OCI-LY7 (cell line): ENCODE measurements around the gene C1orf21. TPM values are rescaled to one million over a fixed set of nuclear protein-coding genes. Genes with fewer than 3 reads are reported as not detected.

Experiments used
- BruUV-seq: library from RNA; stranded (reverse); fragments of 400-500 nt; replicated peaks from 2 replicates; lab custom pipeline; 2021; lab: Mats Ljungman, UMichigan
- CTCF ChIA-PET: fragments of 300-600 bp; sonication (Branson Sonifier 250); formaldehyde crosslinking; loops from one replicate; lab custom pipeline; 2022; ENCODE audit warnings: antibody characterized with exemption; ENCODE audit not compliant: unreplicated experiment; lab: Charles Lee
- POLR2A ChIA-PET: fragments of 300-600 bp; sonication (Branson Sonifier 250); formaldehyde crosslinking; loops from one replicate; lab custom pipeline; 2022; ENCODE audit warnings: antibody characterized with exemption; lab: Charles Lee
- DNase-seq: peaks from one replicate; pipeline ENCODE4 v3.0.0-alpha.2; 2015; ENCODE audit warnings: low spot score
- H2AFZ ChIP-seq: fragments of 200-600 bp; sonication (generic), shearing (Covaris generic); 2 replicates; pipeline ENCODE4 v1.6.1; 2014; ENCODE audit warnings: mild to moderate bottlenecking, antibody characterized with exemption, low read length, moderate library complexity
- H3K27ac ChIP-seq: fragments of 200-600 bp; sonication (generic); 2 replicates; pipeline ENCODE4 v1.5.1; 2014; ENCODE audit warnings: mixed run types, low read depth, mild to moderate bottlenecking, moderate library complexity, low read length, inconsistent platforms; ENCODE audit not compliant: poor library complexity, severe bottlenecking
- H3K36me3 ChIP-seq: fragments of 200-600 bp; sonication (generic); 2 replicates; pipeline ENCODE4 v1.6.1; 2014; ENCODE audit warnings: mild to moderate bottlenecking, antibody characterized with exemption, low read length, moderate library complexity, mixed read lengths; ENCODE audit not compliant: insufficient read depth
- H3K4me1 ChIP-seq: fragments of 200-600 bp; sonication (generic); 2 replicates; pipeline ENCODE4 v1.5.1; 2014; ENCODE audit warnings: mild to moderate bottlenecking, low read length; ENCODE audit not compliant: insufficient read depth, poor library complexity, severe bottlenecking
- H3K4me2 ChIP-seq: fragments of 200-600 bp; sonication (generic); 2 replicates; pipeline ENCODE4 v1.6.1; 2014; ENCODE audit warnings: mild to moderate bottlenecking, low read length
- H3K4me3 ChIP-seq: fragments of 200-600 bp; sonication (generic); 2 replicates; pipeline ENCODE4 v1.5.1; 2014; ENCODE audit warnings: mild to moderate bottlenecking, low read depth, low read length; ENCODE audit not compliant: poor library complexity, severe bottlenecking
- H3K79me2 ChIP-seq: fragments of 200-600 bp; sonication (generic); 2 replicates; pipeline ENCODE4 v1.6.1; 2016; ENCODE audit warnings: low read depth, mild to moderate bottlenecking, low read length, moderate library complexity, mixed read lengths; ENCODE audit not compliant: insufficient read depth
- H3K9me2 ChIP-seq: fragments of 200-600 bp; sonication (generic); 2 replicates; pipeline ENCODE4 v1.6.1; 2016; ENCODE audit warnings: mild to moderate bottlenecking, low read length, mixed read lengths; ENCODE audit not compliant: insufficient read depth
- H3K9me3 ChIP-seq: fragments of 200-600 bp; sonication (generic); 2 replicates; pipeline ENCODE4 v1.6.1; 2014; ENCODE audit warnings: mild to moderate bottlenecking, mixed run types, low read length, mixed read lengths
- H4K20me1 ChIP-seq: fragments of 200-600 bp; sonication (generic); 2 replicates; pipeline ENCODE4 v1.6.1; 2014; ENCODE audit warnings: mild to moderate bottlenecking, antibody characterized with exemption, low read length, moderate library complexity, mixed read lengths; ENCODE audit not compliant: insufficient read depth
- CTCF ChIP-seq: fragments of 200-600 bp; sonication (generic); conservative IDR thresholded peaks from 2 replicates; pipeline ENCODE4 v1.5.1; 2014; ENCODE audit warnings: mild to moderate bottlenecking, antibody characterized with exemption, low read length, moderate library complexity, mixed read lengths
- EZH2phosphoT487 ChIP-seq: fragments of 200-600 bp; sonication (generic); IDR thresholded peaks from 2 replicates; pipeline ENCODE4 v1.6.1; 2018; ENCODE audit warnings: low read depth, borderline replicate concordance, mild to moderate bottlenecking, mixed run types, antibody characterized with exemption, low read length, moderate library complexity, mixed read lengths
- intact Hi-C: fragments of 100-400 bp; cut with micrococcal nuclease; formaldehyde crosslinking; loops from one replicate; pipeline ENCODE4 v1.10.0; 2022; ENCODE audit not compliant: unreplicated experiment
- total RNA-seq, 2 experiments: library from RNA; depleted of rRNA in 1 of 2; stranded (reverse); fragments of >200 nt in 1 of 2; shearing (Covaris generic) in 1 of 2; gene quantifications; 2 replicates each; pipeline ENCODE4 v1.2.3, GENCODE V29; 2014 to 2022

The C1orf21 gene
- total RNA-seq, 2 experiments from 2014 or later: not detected

- DNase-seq: no peak
- Histone ChIP-seq H3K9me3 (no peaks in the 10 kb centered on the region), H2AFZ (no peak overlapping the region), H3K9me2 (no peaks in the 10 kb centered on the region), H3K36me3 (no peaks in the 10 kb centered on the region), H3K79me2 (no peaks in the 10 kb centered on the region), H4K20me1 (no peaks in the 10 kb centered on the region), H3K4me3 (no peak overlapping the region), H3K4me2 (no peak overlapping the region), H3K4me1 (no peaks in the 10 kb centered on the region), H3K27ac (no peak overlapping the region)
- ChIA-PET POLR2A (no interaction called here), CTCF (no interaction called here)
- TF ChIP-seq CTCF (no peak), EZH2phosphoT487 (no peak)
- BruUV-seq: no TSS peak
- intact Hi-C loops: no loop called here
These were observed 235.5 kb downstream of the C1orf21 start for GRCh38 chr1:184622136-184622823.

DNA sequence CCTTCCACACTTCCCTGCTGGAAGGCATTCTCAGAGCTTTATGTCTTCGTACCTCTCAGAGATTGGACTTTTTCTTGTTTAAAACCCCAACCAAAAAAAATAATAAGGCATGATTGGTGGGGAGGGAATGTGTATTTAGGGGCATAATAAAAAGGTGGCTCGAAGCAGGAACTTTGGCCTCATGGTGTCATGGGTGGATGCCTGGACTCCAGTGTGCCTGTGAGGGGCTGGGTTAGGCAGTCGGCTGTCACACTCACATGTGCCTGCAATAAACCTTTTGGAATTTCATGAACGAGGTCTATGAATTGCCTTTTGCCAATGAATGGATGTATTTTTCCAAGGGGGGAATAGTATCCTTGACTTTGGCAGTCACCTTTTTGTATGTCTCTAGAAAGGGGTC, 236.6 kb downstream of the C1orf21 start:
- Histone ChIP-seq H3K4me1 (no peaks in the 10 kb centered on the region), H3K9me2 (no peaks in the 10 kb centered on the region), H4K20me1 (no peaks in the 10 kb centered on the region), H3K36me3 (no peaks in the 10 kb centered on the region), H3K4me2 (no peak overlapping the region), H3K4me3 (no peak overlapping the region), H3K27ac (no peak overlapping the region), H2AFZ (no peak overlapping the region), H3K9me3 (no peaks in the 10 kb centered on the region), H3K79me2 (no peaks in the 10 kb centered on the region)
- intact Hi-C loops: no loop called here
- ChIA-PET POLR2A (interaction anchor here (1.2 kb wide), 1 partner anchor 19 kb away, joined by 5 read pairs; no protein-coding TSS in a partner anchor), CTCF (no interaction called here)
- no peak for DNase-seq
- BruUV-seq: no TSS peak
- no peak for TF ChIP-seq EZH2phosphoT487
- TF ChIP-seq CTCF: no peak

DNA sequence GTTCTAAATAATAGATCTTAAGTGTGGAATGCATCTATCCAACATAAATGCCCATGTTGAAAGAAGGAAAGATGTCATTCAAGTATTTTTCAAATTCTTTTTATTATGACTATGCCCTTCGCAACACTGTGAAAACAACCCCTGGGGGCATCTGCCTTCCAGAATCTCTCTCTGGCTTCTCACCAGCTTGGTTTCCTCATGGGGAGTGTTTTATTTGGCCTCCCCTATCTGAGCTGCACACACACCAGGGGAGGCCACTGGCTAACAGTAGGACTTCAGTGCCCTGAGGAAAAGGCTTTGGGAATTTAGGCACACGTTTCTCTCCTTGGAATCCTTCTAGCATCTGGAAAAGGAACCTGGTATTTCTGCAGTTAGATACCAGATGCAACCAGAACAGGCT, 237.2 kb downstream of the C1orf21 start:
- Histone ChIP-seq H2AFZ (no peak overlapping the region), H3K9me3 (no peaks in the 10 kb centered on the region), H3K9me2 (no peaks in the 10 kb centered on the region), H3K36me3 (no peaks in the 10 kb centered on the region), H3K4me3 (no peak overlapping the region), H3K4me1 (no peaks in the 10 kb centered on the region), H3K4me2 (no peak overlapping the region), H3K27ac (no peak overlapping the region), H3K79me2 (no peaks in the 10 kb centered on the region), H4K20me1 (no peaks in the 10 kb centered on the region)
- no TSS peak for BruUV-seq
- intact Hi-C loops: no loop called here
- ChIA-PET CTCF (no interaction called here), POLR2A (interaction anchor here (1.2 kb wide), 1 partner anchor 18 kb away, joined by 5 read pairs; no protein-coding TSS in a partner anchor)
- TF ChIP-seq EZH2phosphoT487 (no peak), CTCF (no peak)
- no peak for DNase-seq
